Measurements from ENCODE around the gene RASGRP3. TPM values are rescaled to one million over a fixed set of nuclear protein-coding genes. Genes with fewer than 3 reads are reported as not detected.

The RASGRP3 gene
- total RNA-seq, 1 experiment from 2014 or later, result 0.72 TPM

GRCh38 chr2:33452545-33452944 lies 23.9 kb upstream of the RASGRP3 start:
- Histone ChIP-seq H3K9me2 (ENCODE audit: insufficient read depth) (no peaks in the 10 kb centered on the region), H3K4me1 (replicated peaks; ENCODE audit: insufficient read depth) (no peaks in the 10 kb centered on the region), H3K27ac (no peak overlapping the region), H3K4me2 (no peak overlapping the region), H3K4me3 (no peak overlapping the region), H3K79me2 (ENCODE audit: low read depth) (no peaks in the 10 kb centered on the region), H3F3A (ENCODE audit: insufficient read depth, low read depth) (no peaks in the 10 kb centered on the region), H2AFZ (no peak overlapping the region), H3K27me3 (ENCODE audit: insufficient read depth, low read depth) (no peaks in the 10 kb centered on the region), H4K20me1 (ENCODE audit: insufficient read depth) (no peaks in the 10 kb centered on the region), H3K9me3 (ENCODE audit: insufficient read depth, low read depth) (no peaks in the 10 kb centered on the region), H3K36me3 (ENCODE audit: low read depth) (no peaks in the 10 kb centered on the region)
- TF ChIP-seq EZH2 (IDR thresholded peaks at IDR 0.05; ENCODE audit: low read depth), result no peak
- TF ChIP-seq CTCF (conservative IDR thresholded peaks at IDR 0.05), result no peak
- BruUV-seq (replicated peaks), result no TSS peak
- ChIA-PET CTCF (no interaction called here), POLR2A (ENCODE audit: unreplicated experiment) (no interaction called here)
- intact Hi-C loops (cut with micrococcal nuclease; ENCODE audit: unreplicated experiment), result no loop called here
- no peak for DNase-seq

DNA sequence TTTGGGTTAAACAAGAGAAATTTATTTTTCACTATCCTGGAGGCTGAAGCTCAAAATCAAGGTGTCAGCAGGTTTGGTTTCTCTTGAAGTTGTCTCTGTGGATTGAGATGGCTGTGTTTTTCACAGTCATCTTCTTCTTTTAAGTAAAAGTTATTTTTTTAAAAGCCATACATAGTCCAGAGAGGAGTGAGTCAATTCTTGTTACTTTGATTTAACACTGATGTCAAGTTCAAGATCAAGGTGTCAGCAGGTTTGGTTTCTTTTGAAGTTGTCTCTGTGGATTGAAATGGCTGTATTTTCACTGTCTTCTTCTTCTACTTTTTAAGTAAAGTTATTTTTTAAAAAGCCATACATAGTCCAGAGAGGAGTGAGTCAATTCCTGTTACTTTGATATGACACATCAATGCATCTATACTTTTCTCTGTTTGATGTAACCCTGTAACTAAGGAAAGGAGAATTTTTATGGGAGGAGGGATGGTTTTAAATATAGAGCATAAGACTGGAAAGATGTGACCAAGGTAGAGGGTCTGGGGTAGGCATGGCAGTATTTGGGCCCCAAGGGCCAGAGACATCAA lies 22.5 kb upstream of the RASGRP3 start:
- ChIA-PET CTCF (no interaction called here), POLR2A (ENCODE audit: unreplicated experiment) (no interaction called here)
- no peak overlapping the region for H3K27ac ChIP-seq
- TF ChIP-seq CTCF (conservative IDR thresholded peaks at IDR 0.05) (no peak), EZH2 (IDR thresholded peaks at IDR 0.05; ENCODE audit: low read depth) (no peak)
- H3K9me2 ChIP-seq (ENCODE audit: insufficient read depth), result no peaks in the 10 kb centered on the region
- H3K4me2 ChIP-seq, result no peak overlapping the region
- no peak overlapping the region for H2AFZ ChIP-seq
- no peaks in the 10 kb centered on the region for H4K20me1 ChIP-seq (ENCODE audit: insufficient read depth)
- no peaks in the 10 kb centered on the region; the same call in 1 of the 2 replicates for H3K4me1 ChIP-seq (replicated peaks; ENCODE audit: insufficient read depth)
- no peak for DNase-seq
- H3F3A ChIP-seq (ENCODE audit: insufficient read depth, low read depth), result no peaks in the 10 kb centered on the region
- H3K36me3 ChIP-seq (ENCODE audit: low read depth), result no peaks in the 10 kb centered on the region
- no peaks in the 10 kb centered on the region for H3K79me2 ChIP-seq (ENCODE audit: low read depth)
- BruUV-seq (replicated peaks), result no TSS peak
- no peak overlapping the region for H3K4me3 ChIP-seq
- H3K27me3 ChIP-seq (ENCODE audit: insufficient read depth, low read depth), result no peaks in the 10 kb centered on the region
- intact Hi-C loops (cut with micrococcal nuclease; ENCODE audit: unreplicated experiment), result no loop called here
- H3K9me3 ChIP-seq (ENCODE audit: insufficient read depth, low read depth), result no peaks in the 10 kb centered on the region

DNA sequence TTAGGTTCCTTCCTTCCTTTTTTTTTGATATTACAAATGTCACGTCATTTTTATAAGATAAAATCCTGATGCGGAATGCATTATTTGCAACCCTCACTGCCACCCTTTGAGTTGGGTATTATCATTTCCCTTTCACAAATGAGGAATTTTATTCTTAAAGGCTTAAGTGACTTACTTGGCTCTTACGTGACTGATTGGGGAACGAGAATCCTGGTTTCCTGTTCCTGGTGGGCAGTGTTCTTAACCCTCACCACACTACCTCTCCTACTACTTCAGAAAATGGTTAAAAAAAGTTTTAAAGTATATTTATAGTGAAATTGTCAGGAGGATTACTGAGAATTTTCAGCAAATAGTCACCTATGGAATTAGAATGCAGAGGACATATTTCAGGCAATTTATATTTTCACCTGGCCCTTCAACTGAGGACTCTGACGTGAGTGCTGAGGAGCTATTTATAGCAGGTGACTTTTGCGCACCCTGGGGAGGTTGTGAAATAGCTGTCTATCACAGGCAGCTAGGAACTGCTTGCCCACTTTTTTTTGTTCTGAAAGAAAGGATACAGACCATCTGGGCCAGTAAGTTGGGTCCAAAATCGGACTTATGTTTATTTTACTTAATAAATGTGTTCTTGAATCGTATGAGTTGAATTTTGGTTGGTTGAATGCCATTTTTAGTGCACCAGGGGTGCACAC lies 18.7 kb upstream of the RASGRP3 start:
- H3K9me3 ChIP-seq (ENCODE audit: insufficient read depth, low read depth), result no peaks in the 10 kb centered on the region
- no peaks in the 10 kb centered on the region for H3F3A ChIP-seq (ENCODE audit: insufficient read depth, low read depth)
- intact Hi-C loops (cut with micrococcal nuclease; ENCODE audit: unreplicated experiment), result no loop called here
- H3K4me3 ChIP-seq, result no peak overlapping the region
- DNase-seq, result no peak
- H3K4me1 ChIP-seq (replicated peaks; ENCODE audit: insufficient read depth), result no peaks in the 10 kb centered on the region; the same call in 1 of the 2 replicates
- no peak for TF ChIP-seq CTCF (conservative IDR thresholded peaks at IDR 0.05)
- TF ChIP-seq EZH2 (IDR thresholded peaks at IDR 0.05; ENCODE audit: low read depth), result no peak
- no peaks in the 10 kb centered on the region for H3K36me3 ChIP-seq (ENCODE audit: low read depth)
- peak overlapping the region; percentile 63; the same call in 1 of the 2 replicates for H2AFZ ChIP-seq
- CTCF ChIA-PET, result no interaction called here
- no peaks in the 10 kb centered on the region for H3K79me2 ChIP-seq (ENCODE audit: low read depth)
- H3K9me2 ChIP-seq (ENCODE audit: insufficient read depth), result no peaks in the 10 kb centered on the region
- H3K27me3 ChIP-seq (ENCODE audit: insufficient read depth, low read depth), result no peaks in the 10 kb centered on the region
- H3K27ac ChIP-seq, result no peak overlapping the region
- no peak overlapping the region for H3K4me2 ChIP-seq
- BruUV-seq (replicated peaks), result no TSS peak
- POLR2A ChIA-PET (ENCODE audit: unreplicated experiment), result no interaction called here
- no peaks in the 10 kb centered on the region for H4K20me1 ChIP-seq (ENCODE audit: insufficient read depth)

All from PC-9 (cell line).